Loucy (cell line): ENCODE results near the gene DIP2B.

Source experiments
- H2AFZ ChIP-seq: fragments of 200-600 bp; sonication (generic); 2 replicates; pipeline ENCODE4 v1.6.0; 2016; ENCODE audit warnings: antibody characterized with exemption, mild to moderate bottlenecking, low read length, moderate library complexity
- H3F3A ChIP-seq: fragments of 200-600 bp; 2 replicates; pipeline ENCODE4 v1.6.0; 2016; ENCODE audit warnings: antibody characterized with exemption, low read depth, mild to moderate bottlenecking
- H3K27me3 ChIP-seq: fragments of 200-600 bp; sonication (generic); 2 replicates; pipeline ENCODE4 v1.6.1; 2014; ENCODE audit warnings: low read length, mild to moderate bottlenecking; ENCODE audit not compliant: insufficient read depth, poor library complexity, severe bottlenecking
- H3K36me3 ChIP-seq: fragments of 200-600 bp; sonication (generic); 2 replicates; pipeline ENCODE4 v1.6.1; 2016; ENCODE audit warnings: low read length; ENCODE audit not compliant: insufficient read depth
- H3K4me1 ChIP-seq: fragments of 200-600 bp; sonication (generic); 2 replicates; pipeline ENCODE4 v1.5.1; 2014; ENCODE audit warnings: low read length, mild to moderate bottlenecking; ENCODE audit not compliant: insufficient read depth, poor library complexity, severe bottlenecking
- H3K4me2 ChIP-seq: fragments of 200-600 bp; sonication (generic); 2 replicates; pipeline ENCODE4 v1.6.0; 2014; ENCODE audit warnings: antibody characterized with exemption, low read length, low read depth, mild to moderate bottlenecking; ENCODE audit not compliant: poor library complexity, severe bottlenecking
- H3K4me3 ChIP-seq: fragments of 200-600 bp; sonication (generic); 2 replicates; pipeline ENCODE4 v1.5.1; 2014; ENCODE audit warnings: low read length, mild to moderate bottlenecking, mixed read lengths; ENCODE audit not compliant: poor library complexity, severe bottlenecking
- H3K79me2 ChIP-seq: fragments of 200-600 bp; sonication (generic); 2 replicates; pipeline ENCODE4 v1.6.1; 2014; ENCODE audit warnings: low read length; ENCODE audit not compliant: insufficient read depth
- H3K9ac ChIP-seq: fragments of 200-600 bp; sonication (generic); 2 replicates; pipeline ENCODE4 v1.6.0; 2014; ENCODE audit warnings: mild to moderate bottlenecking, low read depth, low read length, moderate library complexity; ENCODE audit not compliant: poor library complexity, severe bottlenecking
- H3K9me2 ChIP-seq: fragments of 200-600 bp; sonication (generic); replicated peaks from 2 replicates; pipeline ENCODE4 v1.6.1; 2016; ENCODE audit warnings: low read depth, low read length, mixed read lengths
- H3K9me3 ChIP-seq: fragments of 200-600 bp; sonication (generic); 2 replicates; pipeline ENCODE4 v1.6.1; 2014; ENCODE audit warnings: mild to moderate bottlenecking, antibody characterized with exemption, low read length, low read depth; ENCODE audit not compliant: insufficient read depth
- H4K20me1 ChIP-seq: fragments of 200-600 bp; sonication (generic); 2 replicates; pipeline ENCODE4 v1.6.0; 2014; ENCODE audit warnings: antibody characterized with exemption, low read length, mild to moderate bottlenecking; ENCODE audit not compliant: insufficient read depth, poor library complexity, severe bottlenecking
- CTCF ChIP-seq: fragments of 200-600 bp; sonication (generic); conservative IDR thresholded peaks from 2 replicates; pipeline ENCODE4 v1.5.1; 2014; ENCODE audit warnings: mild to moderate bottlenecking, antibody characterized with exemption, low read length
- EZH2phosphoT487 ChIP-seq: fragments of 200-600 bp; IDR thresholded peaks from 2 replicates; pipeline ENCODE4 v1.6.1; 2018; ENCODE audit warnings: antibody characterized with exemption, mild to moderate bottlenecking, moderate library complexity, borderline replicate concordance

The DIP2B gene

GRCh38 chr12:50706606-50707005 is 201.8 kb downstream of the DIP2B start:
- H3K9me3 ChIP-seq: no peaks in the 10 kb centered on the region
- no peaks in the 10 kb centered on the region for H3K9me2 ChIP-seq
- H3F3A ChIP-seq: no peaks in the 10 kb centered on the region
- H3K4me3 ChIP-seq: no peak overlapping the region
- H4K20me1 ChIP-seq: no peaks in the 10 kb centered on the region
- no peaks in the 10 kb centered on the region for H3K27me3 ChIP-seq
- no peak for TF ChIP-seq CTCF
- H3K4me2 ChIP-seq: no peak overlapping the region
- H3K36me3 ChIP-seq: peaks cover 70% of the 10 kb centered on the region; the same call in 1 of the 2 replicates
- H2AFZ ChIP-seq: no peak overlapping the region
- H3K79me2 ChIP-seq: no peaks in the 10 kb centered on the region
- no peak overlapping the region for H3K9ac ChIP-seq
- no peaks in the 10 kb centered on the region for H3K4me1 ChIP-seq

GRCh38 chr12:50707396-50707795 is 202.6 kb downstream of the DIP2B start:
- Histone ChIP-seq H3F3A (no peaks in the 10 kb centered on the region), H3K4me3 (no peak overlapping the region), H3K4me1 (no peaks in the 10 kb centered on the region), H3K27me3 (no peaks in the 10 kb centered on the region), H4K20me1 (no peaks in the 10 kb centered on the region), H3K79me2 (no peaks in the 10 kb centered on the region), H2AFZ (no peak overlapping the region), H3K9me3 (no peaks in the 10 kb centered on the region), H3K9ac (no peak overlapping the region), H3K9me2 (no peaks in the 10 kb centered on the region), H3K36me3 (peaks cover 76% of the 10 kb centered on the region; the same call in 1 of the 2 replicates), H3K4me2 (no peak overlapping the region)
- TF ChIP-seq EZH2phosphoT487 (no peak), CTCF (no peak)

DNA sequence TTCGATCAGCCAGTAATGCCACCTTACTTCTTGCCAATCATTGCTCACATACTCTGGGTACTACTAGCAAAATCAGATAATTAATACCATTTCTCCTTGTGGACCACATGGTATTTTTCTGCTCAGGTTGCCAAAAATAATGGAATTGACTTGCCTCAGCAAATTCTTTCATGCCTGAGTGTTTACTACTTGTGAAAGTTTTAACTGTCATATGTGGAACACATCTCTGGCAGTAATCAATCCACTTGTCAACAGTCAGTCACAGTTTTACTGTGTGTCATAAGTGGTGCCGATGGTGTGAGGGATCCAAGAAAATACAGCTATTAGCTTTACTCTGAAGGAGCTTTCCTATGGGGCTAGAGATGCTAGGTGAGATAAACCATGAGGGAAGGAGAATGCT is 203.8 kb downstream of the DIP2B start:
- no peak overlapping the region for H3K4me3 ChIP-seq
- H2AFZ ChIP-seq: no peak overlapping the region
- no peaks in the 10 kb centered on the region for H3K4me1 ChIP-seq
- H3K36me3 ChIP-seq: peaks cover 79% of the 10 kb centered on the region; the same call in 1 of the 2 replicates
- TF ChIP-seq EZH2phosphoT487 (no peak), CTCF (no peak)
- H3K9me2 ChIP-seq: no peaks in the 10 kb centered on the region
- no peaks in the 10 kb centered on the region for H4K20me1 ChIP-seq
- no peak overlapping the region for H3K9ac ChIP-seq
- H3F3A ChIP-seq: no peaks in the 10 kb centered on the region
- no peaks in the 10 kb centered on the region for H3K9me3 ChIP-seq
- H3K79me2 ChIP-seq: no peaks in the 10 kb centered on the region
- no peaks in the 10 kb centered on the region for H3K27me3 ChIP-seq
- no peak overlapping the region for H3K4me2 ChIP-seq
